Heart left ventricle (tissue), 16 donors: ENCODE measurements around the gene IL26. TPM values are rescaled to one million over a fixed set of nuclear protein-coding genes. Genes with fewer than 3 reads are reported as not detected.

Experiments used
- ATAC-seq, 4 donors: fragments of 200-7000 bp; cut with Tn5 transposase; one replicate each; pipeline ENCODE4 v1.9.1; 2020 to 2022; ENCODE audit warnings: moderate library complexity in 4 of 4, mild to moderate bottlenecking in 3 of 4, moderate number of reproducible peaks in 1 of 4
- DNase-seq, 5 donors: peaks; one replicate each; pipeline ENCODE4 v3.0.0-alpha.2; 2020
- H3K27ac ChIP-seq, 12 donors: fragments of 200-600 bp; sonication (generic) in 4 of 12; one replicate each; pipeline versions ENCODE4 v1.5.0 to v1.8.0; 2016 to 2022; ENCODE audit warnings: mild to moderate bottlenecking in 2 of 12
- H3K27me3 ChIP-seq, 9 donors: fragments of 200-600 bp; sonication (generic) in 2 of 9; one replicate each; pipeline versions ENCODE4 v1.5.1 to v1.8.0; 2016 to 2022; ENCODE audit warnings: mild to moderate bottlenecking in 3 of 9
- H3K36me3 ChIP-seq, 9 donors: fragments of 200-600 bp; sonication (generic) in 2 of 9; one replicate each; pipeline versions ENCODE4 v1.5.0 to v1.8.0; 2018 to 2022; ENCODE audit warnings: mild to moderate bottlenecking in 2 of 9
- H3K4me1 ChIP-seq, 12 donors: fragments of 200-600 bp; sonication (generic) in 4 of 12; one replicate each; pipeline versions ENCODE4 v1.5.0 to v1.8.0; 2016 to 2022; ENCODE audit warnings: mild to moderate bottlenecking in 3 of 12
- H3K4me3 ChIP-seq, 12 donors: fragments of 200-600 bp; sonication (generic) in 4 of 12; one replicate each; pipeline versions ENCODE4 v1.5.0 to v1.8.0; 2017 to 2022; ENCODE audit warnings: mild to moderate bottlenecking in 9 of 12, moderate library complexity in 4 of 12
- H3K9me3 ChIP-seq, 12 donors: fragments of 200-600 bp; sonication (generic) in 4 of 12; one replicate each; pipeline versions ENCODE4 v1.5.0 to v1.8.0; 2016 to 2022; ENCODE audit warnings: mild to moderate bottlenecking in 1 of 12
- POLR2A ChIP-seq, 2 donors: fragments of 450-650 bp; IDR thresholded peaks; one replicate each; pipeline ENCODE4 v1.6.1; 2017; ENCODE audit warnings: antibody characterized with exemption in 2 of 2, mild to moderate bottlenecking in 2 of 2, moderate library complexity in 2 of 2
- WGBS, 4 donors: extraction: QIAGEN DNeasy Blood & Tissue Kit in 2 of 4; methylation state at CpG; one replicate each; pipeline versions ENCODE4 v1.1.5 to v1.1.7; 2013 to 2018; 5-methylcytosine and 5-hydroxymethylcytosine counted together
- intact Hi-C, 10 donors: fragments of 100-400 bp; cut with DNase I; formaldehyde crosslinking; loops; one replicate each; pipeline versions ENCODE4 v1.11.1 to v1.14.2; 2022
- polyA plus RNA-seq, 2 donors: library from polyadenylated mRNA; stranded (reverse); fragments of 200-250 nt; gene quantifications; one replicate each; pipeline ENCODE4 v1.2.3, GENCODE V29; 2013
- total RNA-seq, 9 donors: library from RNA; depleted of rRNA in 2 of 9; stranded (reverse); fragments of >200 nt in 2 of 9; fragmentation: NEBNext Ultra II Directional in 3 of 9; extraction: Animal tissue kit (Norgen Biotek cat#: 25700) in 3 of 9; gene quantifications; one replicate each; pipeline versions ENCODE4 v1.1.0 to v1.2.4, GENCODE V29; 2016 to 2023
- TF ChIP-seq, protein P1 (sequence below), 12 donors: fragments of 200-600 bp; sonication (generic) in 4 of 12; IDR thresholded peaks; one replicate each; pipeline versions ENCODE4 v1.5.0 to v1.8.0; 2018 to 2022; ENCODE audit warnings: antibody characterized with exemption in 12 of 12, mild to moderate bottlenecking in 5 of 12
- donor health status: ischemic (EF 13 %, LVEDD 7.1; RV severe dilation, severe dysfunction).
- donor health status: healthy with polysubstance abuse.
- donor health status: DM: no; HTN: yes; CAD: no.
- donor health status: DM: no; HTN: no; CAD: no.
- donor health status: ischemic (EF 25% LVEDD 6.9; RV normal size, moderate dysfunction).
- donor health status: ischemic (EF 25% LVEDD 5.7; RV mildly dilated, moderate dysfunction).
- donor health status: healthy.
- donor health status: DM: yes; HTN: yes; CAD: no.
- donor health status: ischemic (EF 35%, LVEDD 5.7; RV mildly dilated, moderate dysfunction).
- donor health status: nonischemic (EF 11% LVEDD 7.7; RV severe dilation, severe dysfunction).
- donor health status: DM: yes; HTN: yes; CAD: no.
- donor health status: PGD.
- donor health status: ischemic (EF 29% LVEDD 5.4; RV normal size, mild dysfunction).
- donor health status: nonischemic (EF 23%, LVEDD 6.1; RV moderate dilation, normal function).

IL26 gene
- total and polyA plus RNA-seq, 11 donors: not detected

DNA sequence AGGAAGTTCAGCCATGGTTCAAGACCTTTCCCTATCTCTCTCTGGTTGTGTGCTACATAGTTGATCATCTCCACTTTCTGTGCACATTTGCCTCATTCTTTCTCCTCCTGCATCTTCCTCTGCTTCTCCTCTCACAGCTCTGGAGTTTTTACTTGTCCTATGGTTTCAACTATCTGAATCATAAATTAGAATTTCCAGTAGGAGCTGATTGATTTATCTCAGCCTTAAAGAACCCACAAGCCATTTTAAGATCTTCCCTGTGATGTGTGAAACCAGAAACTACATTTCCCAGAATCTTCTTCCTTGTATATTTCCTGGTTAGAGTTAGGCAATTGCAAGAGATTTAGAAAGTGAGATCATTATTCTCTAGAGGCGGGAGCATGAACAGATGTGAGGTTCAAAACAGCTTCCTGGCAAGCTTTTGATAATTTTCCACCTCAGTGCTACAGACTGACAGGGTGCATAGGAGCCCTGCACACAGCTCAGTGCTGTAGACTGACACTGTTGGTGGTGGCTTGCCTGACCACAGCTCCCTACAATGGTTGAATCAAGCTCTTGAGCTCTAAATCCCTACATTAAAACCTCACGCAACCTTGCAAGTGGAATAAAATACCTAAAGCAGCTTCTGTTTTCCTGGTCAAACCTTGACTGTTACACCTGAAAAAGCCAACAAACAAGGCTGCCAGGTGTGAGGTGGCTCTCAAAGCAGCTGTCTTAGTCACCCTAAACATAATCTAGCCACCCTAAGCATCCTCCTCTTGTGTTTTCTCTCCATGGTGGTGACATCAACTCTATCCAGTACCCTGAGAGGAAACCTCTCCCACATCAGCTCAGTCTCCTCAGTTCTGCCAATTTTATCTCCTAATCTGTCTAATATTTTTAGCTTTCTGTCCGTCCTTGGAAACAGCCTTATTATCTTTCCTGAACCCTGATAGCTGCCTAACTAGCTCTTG is 44.5 kb downstream of the IL26 start:
- ATAC-seq: peak in 3 of 4 donors; percentile 44 to 75 (median 65)
- no peak for DNase-seq
- Histone ChIP-seq H3K4me1 (peaks cover 0 to 14% (median 0%) of the 10 kb centered on the region in 12 donors), H3K27ac (no peak overlapping the region), H3K9me3 (no peaks in the 10 kb centered on the region), H3K4me3 (no peak overlapping the region), H3K36me3 (no peaks in the 10 kb centered on the region), H3K27me3 (no peaks in the 10 kb centered on the region)
- TF ChIP-seq POLR2A (IDR thresholded peaks at IDR 0.05): no peak
- TF ChIP-seq, protein P1, sequence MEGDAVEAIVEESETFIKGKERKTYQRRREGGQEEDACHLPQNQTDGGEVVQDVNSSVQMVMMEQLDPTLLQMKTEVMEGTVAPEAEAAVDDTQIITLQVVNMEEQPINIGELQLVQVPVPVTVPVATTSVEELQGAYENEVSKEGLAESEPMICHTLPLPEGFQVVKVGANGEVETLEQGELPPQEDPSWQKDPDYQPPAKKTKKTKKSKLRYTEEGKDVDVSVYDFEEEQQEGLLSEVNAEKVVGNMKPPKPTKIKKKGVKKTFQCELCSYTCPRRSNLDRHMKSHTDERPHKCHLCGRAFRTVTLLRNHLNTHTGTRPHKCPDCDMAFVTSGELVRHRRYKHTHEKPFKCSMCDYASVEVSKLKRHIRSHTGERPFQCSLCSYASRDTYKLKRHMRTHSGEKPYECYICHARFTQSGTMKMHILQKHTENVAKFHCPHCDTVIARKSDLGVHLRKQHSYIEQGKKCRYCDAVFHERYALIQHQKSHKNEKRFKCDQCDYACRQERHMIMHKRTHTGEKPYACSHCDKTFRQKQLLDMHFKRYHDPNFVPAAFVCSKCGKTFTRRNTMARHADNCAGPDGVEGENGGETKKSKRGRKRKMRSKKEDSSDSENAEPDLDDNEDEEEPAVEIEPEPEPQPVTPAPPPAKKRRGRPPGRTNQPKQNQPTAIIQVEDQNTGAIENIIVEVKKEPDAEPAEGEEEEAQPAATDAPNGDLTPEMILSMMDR (IDR thresholded peaks at IDR 0.05): no peak
- intact Hi-C loops: no loop called here
- WGBS, 4 donors: 38 to 52% (median 48%) methylated on average over 3 of the region's 3 CpGs

DNA sequence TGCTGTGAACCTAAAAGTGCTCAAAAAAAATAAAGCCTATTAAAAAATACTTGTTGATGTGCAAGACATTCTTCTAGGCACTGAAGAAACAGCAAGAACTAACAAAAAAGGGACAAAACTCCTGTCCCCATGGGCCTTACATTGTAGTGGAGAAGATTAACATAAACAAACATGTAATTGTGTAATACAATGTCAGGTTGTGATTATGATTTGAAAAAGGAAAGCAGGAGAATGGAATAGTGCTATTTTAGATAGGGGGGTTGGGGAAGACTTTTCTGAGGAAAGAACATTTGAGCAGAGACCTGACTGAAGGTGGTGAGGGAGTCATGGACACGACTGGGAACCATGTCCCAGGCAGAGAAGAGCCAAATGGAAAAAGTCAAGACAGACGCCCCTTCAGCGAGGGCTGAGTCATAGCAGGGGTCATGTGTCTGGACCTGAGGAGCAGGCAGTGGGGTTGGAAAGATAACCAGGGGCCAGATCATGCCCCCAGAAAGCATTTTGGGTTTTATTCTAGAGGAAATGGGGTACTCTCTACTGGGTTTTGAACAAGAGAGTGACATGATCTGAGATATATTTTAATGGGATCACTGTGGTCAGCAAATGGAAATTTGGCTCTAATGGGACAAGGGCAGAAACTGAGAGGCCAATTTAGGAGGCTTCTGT is 46.7 kb downstream of the IL26 start:
- ATAC-seq (no peak), DNase-seq (no peak)
- H3K27me3 ChIP-seq: no peaks in the 10 kb centered on the region
- intact Hi-C loops: no loop called here
- TF ChIP-seq POLR2A (IDR thresholded peaks at IDR 0.05): no peak
- TF ChIP-seq, protein P1 (IDR thresholded peaks at IDR 0.05): no peak
- H3K4me3 ChIP-seq: no peak overlapping the region
- H3K36me3 ChIP-seq: no peaks in the 10 kb centered on the region
- peaks cover 0 to 15% (median 0%) of the 10 kb centered on the region in 12 donors for H3K4me1 ChIP-seq
- WGBS, 4 donors: 69 to 79% (median 73%) methylated on average over 3 of the region's 3 CpGs
- H3K9me3 ChIP-seq: no peaks in the 10 kb centered on the region
- H3K27ac ChIP-seq: no peak overlapping the region

DNA sequence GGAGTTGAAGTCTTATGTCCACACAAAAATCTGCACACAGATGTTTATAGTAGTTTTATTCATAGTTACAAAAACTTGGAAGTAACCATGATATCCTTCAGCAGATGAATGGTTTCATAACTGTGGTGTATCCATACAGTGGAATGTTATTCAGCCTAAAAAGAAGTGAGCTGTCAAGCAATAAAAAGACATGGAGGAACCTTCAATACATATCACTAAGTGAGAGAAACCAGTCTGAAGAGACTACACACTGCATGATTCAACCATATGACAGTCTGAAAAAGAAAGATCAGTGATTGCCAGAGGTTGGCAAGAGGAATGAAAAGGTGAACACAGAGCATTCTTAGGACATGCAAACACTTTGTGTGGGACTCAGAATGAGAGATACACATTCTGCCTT is 47.4 kb downstream of the IL26 start:
- no peaks in the 10 kb centered on the region for H3K9me3 ChIP-seq
- no peak overlapping the region for H3K4me3 ChIP-seq
- no peaks in the 10 kb centered on the region for H3K27me3 ChIP-seq
- intact Hi-C loops: no loop called here
- no peak overlapping the region for H3K27ac ChIP-seq
- TF ChIP-seq, protein P1 (IDR thresholded peaks at IDR 0.05): no peak
- no peak for TF ChIP-seq POLR2A (IDR thresholded peaks at IDR 0.05)
- H3K36me3 ChIP-seq: no peaks in the 10 kb centered on the region
- no peak for DNase-seq
- ATAC-seq: no peak
- H3K4me1 ChIP-seq: peaks cover 0 to 15% (median 0%) of the 10 kb centered on the region in 12 donors

DNA sequence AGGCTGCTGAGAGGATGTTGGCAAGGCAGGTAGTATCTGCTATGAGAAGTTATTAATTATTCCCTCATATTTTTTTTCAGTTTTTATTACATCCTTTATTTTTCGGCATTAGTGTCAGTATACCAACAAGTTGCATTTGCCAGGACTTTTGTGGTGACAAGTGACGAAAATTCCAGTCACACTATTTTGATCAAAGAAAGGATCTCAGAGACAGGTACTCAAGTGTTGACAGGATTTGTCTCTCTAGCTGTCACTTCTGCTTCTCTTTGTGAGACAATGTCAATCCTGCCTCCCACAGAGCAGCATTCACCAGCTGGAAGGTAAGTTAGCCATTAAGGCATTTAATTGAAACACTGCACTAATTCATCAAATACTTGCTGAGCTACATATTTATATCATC is 48.0 kb downstream of the IL26 start:
- Histone ChIP-seq H3K4me3 (no peak overlapping the region), H3K4me1 (peaks cover 0 to 15% (median 0%) of the 10 kb centered on the region in 12 donors), H3K9me3 (no peaks in the 10 kb centered on the region), H3K36me3 (no peaks in the 10 kb centered on the region), H3K27ac (no peak overlapping the region), H3K27me3 (no peaks in the 10 kb centered on the region)
- intact Hi-C loops: no loop called here
- WGBS, 4 donors: 71 to 83% (median 79%) methylated on average over 2 of the region's 2 CpGs
- ATAC-seq (no peak), DNase-seq (no peak)
- TF ChIP-seq, protein P1 (IDR thresholded peaks at IDR 0.05): no peak
- TF ChIP-seq POLR2A (IDR thresholded peaks at IDR 0.05): no peak
